Stimulated activated CD8-positive, alpha-beta memory T cell treated with anti-CD3 and anti-CD28 coated beads, Interleukin-15, amount 100 ng/mL, for 1 hour (primary cell): ENCODE results near the gene XXYLT1.

Source experiments
- DNase-seq: peaks from one replicate; pipeline ENCODE4 v3.0.0-alpha.2; 2020; ENCODE audit warnings: low read depth

The XXYLT1 gene

DNA sequence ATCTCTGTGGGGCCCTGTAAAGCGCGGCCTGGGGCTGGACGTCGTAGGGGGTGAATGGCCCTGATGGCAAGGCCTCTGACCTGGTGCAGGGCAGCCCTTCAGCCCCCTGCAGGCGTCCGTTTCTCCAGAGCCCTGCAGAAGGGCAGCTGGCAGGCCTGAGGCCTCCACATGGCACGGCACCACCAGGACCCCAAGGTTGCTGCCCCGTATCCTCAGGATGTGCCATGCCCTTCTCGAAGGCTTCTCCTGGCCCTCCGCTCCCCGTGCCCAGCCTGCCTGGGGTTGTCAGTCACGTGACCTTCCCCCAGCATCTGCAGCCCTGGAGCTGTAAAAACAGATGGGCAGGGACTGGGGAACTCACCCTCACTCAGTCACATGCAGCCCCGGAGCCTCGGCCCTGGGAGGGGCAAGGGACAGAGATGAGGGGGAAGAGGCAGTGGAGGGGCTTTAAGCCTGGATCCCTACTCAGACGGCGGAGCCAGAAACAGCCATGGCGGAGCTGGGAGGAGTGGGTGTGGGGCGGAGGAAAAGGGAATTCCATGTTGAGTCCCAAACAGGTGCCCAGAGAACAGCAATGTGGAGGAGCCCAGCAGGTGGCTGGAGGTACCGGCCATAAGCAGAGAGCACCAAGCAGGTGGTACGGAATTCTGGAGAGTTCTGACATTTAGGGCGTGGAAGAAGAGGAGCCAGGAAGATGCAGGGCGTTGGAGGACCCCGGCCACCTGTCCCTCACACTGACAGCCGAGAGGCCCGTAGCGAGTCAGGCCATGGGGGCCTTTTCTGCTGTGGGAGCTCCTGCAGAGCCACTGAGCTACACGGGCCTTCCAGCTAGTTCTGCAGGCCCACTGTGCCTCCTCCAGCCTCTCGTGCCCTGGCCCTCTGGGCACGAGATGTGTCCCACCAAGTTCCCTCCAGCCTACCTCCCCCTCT lies 193.1 kb downstream of the XXYLT1 start:
- no peak for DNase-seq

DNA sequence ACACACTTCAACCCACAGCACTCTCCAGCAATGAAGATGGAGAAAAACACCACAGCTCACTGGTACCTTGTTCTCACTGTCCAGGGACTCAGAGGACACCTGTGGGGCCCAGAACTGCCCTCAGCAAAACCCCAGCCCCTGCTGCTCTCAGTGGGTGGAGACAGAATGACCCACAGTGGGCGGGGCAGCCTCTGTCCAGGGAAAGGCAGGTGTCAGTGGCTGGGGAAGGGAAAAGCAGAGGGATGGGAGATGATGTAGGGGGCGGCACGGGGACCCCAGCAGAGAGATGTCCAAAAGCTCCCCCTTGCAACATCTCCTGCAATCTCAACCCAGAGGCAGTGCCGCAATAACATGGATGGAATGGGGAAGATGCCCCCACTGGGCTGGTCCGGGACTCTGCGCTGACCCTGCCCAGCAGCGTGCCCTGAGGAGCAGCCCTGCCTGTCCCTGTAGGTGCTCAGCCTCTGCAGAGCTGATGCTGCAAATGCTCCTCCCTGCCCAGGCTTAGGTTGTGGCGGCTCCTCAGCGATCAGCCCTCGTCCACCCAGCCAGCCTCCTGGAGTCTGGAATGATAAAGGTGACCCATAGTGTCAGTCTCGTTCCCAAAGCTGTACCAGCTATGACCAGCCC lies 193.9 kb downstream of the XXYLT1 start:
- no peak for DNase-seq

- no peak for DNase-seq
Observed at GRCh38 chr3:195075941-195076875, 194.8 kb downstream of the XXYLT1 start.

GRCh38 chr3:195075199-195075940 lies 195.6 kb downstream of the XXYLT1 start:
- no peak for DNase-seq

DNA sequence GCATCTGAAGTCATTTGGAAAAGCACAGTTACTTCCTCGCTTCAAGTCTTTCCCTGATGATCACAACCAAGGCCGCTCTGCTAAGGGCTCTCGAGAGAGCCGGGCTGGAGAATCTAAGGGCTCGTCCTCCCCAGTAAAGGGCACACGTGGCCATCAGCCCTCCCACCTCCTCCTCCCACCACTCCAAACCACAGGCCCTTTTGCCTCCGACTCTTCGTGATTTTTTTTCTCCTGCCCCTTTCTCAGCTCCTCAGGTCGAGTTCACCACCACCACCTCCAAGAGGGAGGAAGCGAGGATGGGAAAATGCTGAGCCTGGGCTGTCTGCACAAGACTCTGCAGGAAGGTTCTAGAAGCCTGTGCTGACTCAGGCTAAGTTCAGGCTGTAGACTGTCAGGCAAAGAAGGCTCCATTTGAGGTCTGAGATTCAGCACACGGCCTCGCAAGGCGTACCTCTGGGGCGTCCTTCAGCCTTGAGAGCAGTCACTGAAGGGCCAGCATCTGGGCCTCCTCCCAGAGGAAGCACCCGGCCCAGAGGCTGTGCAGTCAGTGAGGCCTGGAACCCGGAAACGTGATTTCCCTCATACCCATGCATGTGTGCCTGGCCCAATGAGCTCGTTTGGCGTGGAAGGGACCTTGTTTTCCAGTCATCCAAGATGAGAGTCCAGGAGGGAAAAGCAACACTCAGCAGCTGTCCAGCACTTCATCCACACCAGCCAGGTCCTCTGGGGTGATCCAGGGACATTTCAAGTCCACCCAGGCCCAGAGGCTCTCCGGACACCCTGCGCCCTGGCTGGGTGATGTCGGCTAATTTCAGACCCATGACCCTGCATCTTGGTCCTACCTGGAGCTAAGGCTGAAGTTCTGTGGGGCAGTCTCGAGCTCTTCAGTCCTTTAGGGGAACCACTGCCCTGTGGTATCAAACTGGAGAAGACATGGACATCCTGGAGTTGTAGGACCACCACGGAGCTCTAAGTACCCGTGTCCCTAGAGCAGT lies 196.8 kb downstream of the XXYLT1 start:
- DNase-seq, result no peak

DNA sequence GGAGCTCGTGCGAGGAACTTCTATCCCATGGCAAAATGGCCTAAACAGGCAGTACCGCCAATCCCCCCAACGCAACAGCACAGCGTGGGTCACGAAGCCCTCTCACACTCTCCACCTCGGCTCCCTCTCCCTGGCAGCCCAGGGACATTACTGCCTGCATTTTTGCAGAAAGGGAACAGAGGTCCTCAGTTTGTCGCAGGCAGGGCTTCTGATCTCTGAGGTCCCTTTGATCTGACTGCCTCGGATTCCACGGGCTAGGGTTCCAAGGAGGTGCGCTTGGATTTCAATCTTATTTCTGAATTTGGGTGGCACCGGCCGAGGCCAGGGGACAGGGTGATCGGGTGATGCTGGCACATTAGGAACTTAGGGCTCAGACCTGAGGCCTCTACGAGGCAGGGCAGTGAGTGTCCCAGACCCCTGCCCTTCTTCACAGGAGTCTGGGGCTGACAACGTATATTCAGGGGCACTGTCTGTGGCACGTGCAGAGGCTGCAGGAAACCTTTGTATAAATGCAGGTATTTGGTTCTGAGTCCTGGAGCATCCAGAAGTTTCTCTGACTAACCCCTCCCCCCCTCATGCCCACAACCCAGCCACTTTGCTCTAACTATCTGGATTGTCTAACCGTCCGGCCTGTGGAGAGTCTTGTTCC lies 197.9 kb downstream of the XXYLT1 start:
- DNase-seq, result no peak

DNA sequence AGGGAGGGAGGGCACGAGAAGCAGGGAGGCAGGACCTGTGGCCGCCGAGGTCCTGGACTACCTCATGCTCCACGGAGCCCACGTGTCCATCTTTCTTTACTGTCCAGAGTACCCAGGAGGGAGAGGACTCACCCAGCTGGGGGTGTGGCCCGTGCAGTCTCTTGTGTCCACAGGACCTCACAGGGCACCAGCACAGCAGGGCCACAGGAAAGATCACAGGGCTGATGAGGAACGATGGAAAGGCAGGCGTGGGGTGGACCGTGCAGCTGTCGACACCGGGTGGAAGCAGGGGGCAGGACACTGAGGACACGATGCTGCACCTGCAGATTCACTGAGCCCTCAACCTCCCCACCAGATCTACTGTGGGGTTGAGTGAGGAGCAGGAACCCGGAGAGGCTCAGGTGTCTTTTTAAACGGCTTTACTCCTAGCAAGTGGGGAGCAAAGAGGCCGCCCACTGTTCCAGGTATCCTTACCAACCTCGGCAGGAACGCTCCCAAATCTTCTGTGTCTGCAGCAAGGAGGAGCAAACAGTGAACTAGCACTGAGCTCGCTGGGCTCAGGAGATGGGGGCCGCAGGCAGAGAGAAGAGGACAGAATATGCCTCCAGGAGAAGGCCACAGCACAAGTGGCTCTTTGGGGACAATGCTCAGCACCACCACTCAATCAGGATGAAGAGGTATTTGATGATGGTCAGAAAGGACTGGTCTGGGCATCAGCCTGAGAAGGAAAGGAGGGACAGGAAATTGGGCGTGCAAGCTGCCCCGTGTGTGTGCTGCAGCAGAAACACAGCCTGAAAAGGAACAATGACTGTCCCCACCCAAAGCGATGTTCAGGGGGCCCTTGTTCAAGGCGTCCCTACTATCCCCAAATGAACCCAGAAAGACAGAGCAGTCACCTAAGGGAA lies 198.8 kb downstream of the XXYLT1 start:
- no peak for DNase-seq

DNA sequence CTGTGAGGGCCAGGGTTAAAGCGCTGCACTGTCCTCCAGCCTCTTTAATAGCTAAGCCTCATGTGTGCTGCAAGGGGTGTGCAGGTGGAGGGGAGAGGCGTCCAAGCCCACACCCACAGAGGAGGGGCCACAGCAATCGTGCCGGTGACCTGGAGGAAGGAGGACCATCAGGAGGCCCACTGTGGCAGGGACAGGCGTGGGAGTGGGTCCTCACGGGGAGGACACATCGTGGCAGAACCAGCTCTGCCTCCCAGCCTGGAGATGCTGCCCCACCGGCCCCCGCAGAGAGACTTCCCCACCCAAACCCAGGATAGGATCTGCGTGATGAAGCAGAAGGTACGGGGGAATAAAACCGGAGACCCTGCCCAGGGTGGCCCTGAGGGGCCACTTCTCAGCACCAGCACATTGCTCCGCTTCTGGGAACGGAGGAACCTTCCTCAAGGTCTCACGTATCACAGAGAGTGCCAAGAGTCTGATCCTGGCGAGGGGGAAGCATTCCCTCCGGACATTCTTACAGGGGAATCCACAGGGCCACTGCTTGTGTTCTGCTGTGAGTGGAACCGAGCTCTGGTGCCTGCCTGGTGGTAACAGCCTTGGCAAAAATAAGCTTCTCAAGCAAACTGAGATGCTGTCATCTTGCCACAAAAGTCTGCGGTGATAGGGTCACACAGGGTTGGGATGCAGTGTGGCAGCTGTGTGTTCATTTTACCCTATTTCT lies 199.8 kb downstream of the XXYLT1 start:
- no peak for DNase-seq

DNA sequence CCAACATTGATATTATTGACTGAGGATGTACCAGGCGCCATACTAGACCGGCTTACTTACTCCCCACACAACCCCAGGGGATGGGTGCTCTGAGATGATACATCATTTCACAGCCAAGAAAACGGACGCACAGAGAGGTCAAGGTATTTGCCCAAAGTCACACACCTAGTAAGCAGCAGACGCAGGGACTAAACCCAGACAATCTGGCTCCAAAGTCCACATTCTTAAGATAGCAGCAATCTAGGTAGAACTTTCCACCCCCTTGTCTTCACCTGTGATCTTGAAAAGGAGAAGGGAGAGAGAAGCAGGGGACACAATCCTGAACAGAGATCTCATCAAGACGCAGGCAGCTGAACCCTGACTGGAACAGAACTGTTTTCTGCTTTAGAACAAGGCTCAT lies 200.6 kb downstream of the XXYLT1 start:
- no peak for DNase-seq

DNA sequence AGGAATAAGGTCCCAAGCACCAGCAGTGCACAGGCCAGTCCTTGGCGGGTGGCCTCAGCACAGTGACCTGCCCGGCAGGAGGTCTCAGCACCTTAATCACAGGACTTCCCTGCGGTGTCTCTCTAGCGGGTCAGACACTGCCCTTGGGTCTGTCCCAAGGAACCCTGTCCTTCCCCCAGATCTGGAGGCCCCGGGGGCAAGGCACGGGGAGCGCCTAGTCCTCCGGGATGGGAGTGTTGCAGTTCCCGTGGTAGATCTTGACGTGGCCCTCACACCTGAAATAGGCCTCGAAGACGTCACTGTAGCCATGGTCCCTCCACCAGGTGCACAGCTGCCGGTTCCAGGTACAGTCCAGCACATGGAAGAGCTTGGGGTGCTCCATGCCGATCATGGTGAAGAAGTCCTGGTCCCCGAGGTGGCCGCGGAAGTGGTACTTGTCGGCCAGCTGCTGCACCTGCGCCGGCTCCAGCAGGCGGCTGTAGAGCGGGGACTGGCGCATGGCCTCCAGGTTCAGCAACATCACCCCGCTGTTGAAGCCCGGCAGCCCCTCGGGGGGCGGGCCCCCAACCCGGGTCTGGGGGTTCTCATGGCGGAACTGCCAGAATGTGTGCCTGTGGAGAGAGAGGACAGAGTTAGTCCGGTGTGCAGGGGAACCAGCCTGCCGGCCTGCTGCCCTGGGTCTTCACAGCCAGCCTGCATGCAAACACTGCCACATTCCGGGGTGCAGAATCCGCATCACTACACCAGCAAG lies 201.3 kb downstream of the XXYLT1 start:
- no peak for DNase-seq

- DNase-seq, result no peak
Observed at GRCh38 chr3:195068084-195069080, 202.6 kb downstream of the XXYLT1 start.

DNA sequence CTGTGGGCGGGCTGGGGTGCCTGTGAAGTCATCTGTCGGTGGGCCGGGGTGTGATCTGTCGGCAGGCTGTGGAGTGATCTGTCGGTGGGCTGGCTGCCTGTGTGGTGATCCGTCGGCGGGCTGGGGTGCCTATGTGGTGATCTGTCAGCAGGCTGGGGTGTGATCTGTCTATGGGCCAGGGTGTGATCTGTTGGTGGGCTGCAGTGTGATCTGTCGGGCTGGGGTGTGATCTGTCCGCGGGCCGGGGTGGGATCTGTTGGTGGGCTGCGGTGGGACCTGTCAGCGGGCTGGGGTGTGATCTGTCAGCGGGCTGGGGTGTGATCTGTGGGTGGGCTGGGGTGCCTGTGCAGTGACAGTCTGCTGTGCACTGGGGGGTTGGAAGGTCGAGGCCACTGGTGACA lies 204.5 kb downstream of the XXYLT1 start:
- no peak for DNase-seq

DNA sequence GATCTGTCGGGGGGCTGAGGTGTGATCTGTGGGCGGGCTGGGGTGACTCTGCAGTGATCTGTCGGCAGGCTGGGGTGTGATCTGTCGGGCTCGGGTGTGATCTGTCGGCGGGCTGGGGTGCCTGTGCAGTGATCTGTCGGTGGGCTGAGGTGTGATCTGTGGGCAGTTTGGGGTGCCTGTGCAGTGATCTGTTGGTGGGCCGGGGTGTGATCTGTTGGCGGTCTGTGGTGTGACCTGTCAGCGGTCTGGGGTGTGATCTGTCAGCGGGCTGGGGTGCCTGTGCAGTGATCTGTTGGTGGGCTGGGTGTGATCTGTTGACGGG lies 205.1 kb downstream of the XXYLT1 start:
- DNase-seq, result no peak

- no peak for DNase-seq
Observed at GRCh38 chr3:195065142-195065863, 205.7 kb downstream of the XXYLT1 start.

DNA sequence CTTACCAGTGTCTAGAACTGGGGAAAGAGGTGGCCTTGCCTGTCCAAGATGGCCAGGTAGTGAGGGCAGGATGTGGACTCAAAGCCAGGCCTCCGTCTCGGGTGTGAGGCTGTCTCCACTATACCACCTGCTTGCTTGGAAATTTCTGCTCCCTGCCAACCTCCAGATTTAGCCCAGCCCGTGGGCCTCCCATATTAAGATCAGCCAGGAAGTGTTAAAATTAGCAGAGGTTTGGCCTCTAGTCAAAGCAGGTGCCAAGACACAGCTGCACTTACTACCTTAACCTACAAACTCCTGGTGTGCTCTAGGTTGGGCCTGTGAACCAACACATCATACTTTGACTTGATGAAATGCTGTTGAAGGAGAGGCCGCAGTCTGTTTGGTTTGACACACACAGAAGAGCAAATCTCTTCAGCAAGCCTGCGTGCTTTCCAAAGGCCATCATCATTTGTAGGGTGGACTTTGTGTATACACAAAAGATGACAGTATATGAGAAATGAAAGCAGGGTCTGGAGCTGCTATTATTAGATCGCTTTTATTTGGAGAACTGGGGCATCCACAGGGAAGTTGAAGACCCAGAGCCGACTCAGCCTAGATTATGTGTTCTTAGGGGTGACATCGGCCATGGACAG lies 206.5 kb downstream of the XXYLT1 start:
- no peak for DNase-seq
